ENCODE data around the gene ITPKC.

DNA sequence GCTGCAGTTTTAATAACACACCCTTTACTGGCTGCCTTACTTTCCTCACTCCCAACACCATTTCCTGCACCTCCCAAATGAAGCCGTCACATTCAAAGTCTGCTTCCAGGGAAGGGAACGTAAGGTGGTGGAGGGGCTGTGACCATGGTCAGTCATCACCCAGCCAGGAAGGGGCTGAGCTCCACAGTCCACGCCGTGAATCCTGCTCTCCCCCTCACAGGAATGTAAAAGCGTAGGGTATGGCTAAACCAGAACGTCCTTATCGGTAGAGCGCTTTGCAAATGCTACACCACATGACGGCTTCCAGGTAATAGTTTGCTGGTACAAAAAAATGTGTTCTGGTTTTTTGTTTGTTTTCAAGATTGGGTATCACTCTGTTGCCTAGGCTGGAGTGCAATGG is 33.5 kb upstream of the ITPKC start:
- no peak for TF ChIP-seq CTCF (IDR thresholded peaks at IDR 0.05)
- TF ChIP-seq POLR2A (IDR thresholded peaks at IDR 0.05) = no peak
